ENCODE data around the gene TIFAB. TPM values are rescaled to one million over a fixed set of nuclear protein-coding genes. Genes with fewer than 3 reads are reported as not detected.

Gene TIFAB
- total RNA-seq, 1 donor from 2014 or later: not detected

DNA sequence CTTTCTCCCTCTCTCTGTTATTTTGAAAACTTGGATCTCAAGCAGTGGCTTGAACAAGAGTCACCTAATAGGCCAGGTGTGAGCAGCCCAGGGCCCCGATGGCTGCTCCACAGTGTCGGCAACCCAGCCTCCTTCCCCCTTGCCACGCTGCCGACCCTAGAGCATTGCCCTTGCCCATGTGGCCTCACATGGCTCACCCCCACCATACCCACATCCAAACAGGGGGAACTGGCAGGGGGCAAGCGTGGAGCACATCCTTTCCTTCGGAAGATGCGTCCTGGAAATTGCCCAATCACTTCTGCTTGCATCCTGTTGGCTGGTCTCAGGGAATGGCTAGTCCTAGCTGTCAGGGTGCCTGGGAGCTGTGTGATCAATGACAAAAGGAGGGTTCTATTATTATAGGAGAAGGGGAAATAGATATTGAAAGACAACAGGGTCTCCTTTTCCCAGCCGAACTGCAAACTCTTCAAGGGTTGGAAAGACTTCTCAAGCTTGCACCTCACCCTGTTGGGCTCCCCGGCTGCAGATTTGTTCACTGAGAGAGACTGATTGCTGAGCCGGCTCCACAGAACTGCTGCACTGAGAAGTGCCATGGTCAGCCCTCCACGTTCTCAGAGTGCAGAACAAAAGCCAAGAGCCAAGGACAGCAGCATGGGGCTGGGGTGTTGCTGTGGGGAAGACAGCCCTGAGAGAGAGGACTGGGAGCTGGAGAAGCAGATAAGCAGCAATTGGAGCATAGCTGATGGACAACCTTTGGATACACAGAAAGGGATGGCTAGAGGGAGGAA lies 8.3 kb upstream of the TIFAB start:
- no peak for FAIRE-seq

GRCh38 chr5:135458921-135459331 lies 6.8 kb upstream of the TIFAB start:
- FAIRE-seq (no peak), DNase-seq (ENCODE audit: low spot score in 2 of 2) (no peak)

More for the DNA sequence above, 8.3 kb upstream of the TIFAB start:
- no peak for DNase-seq (ENCODE audit: low spot score in 2 of 2)

DNA sequence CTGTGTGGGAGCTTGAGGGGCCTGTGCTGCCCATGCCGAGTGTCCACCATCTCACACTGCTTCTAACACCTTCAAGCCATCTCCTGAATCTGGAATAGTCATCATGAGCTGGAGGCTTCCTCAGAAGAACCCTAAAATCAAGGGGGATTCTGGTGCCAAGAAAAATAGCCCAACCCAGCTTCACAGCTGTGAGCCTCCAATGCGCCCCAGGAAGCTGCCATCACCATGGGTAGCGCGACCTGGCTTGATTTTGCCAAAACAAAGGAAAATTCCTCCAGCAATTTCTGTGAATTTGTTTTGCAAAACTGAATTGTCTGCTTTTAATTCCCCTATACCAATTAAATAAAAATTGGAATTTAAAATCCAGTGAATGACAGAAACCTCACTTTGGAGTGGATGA lies 6.2 kb upstream of the TIFAB start:
- DNase-seq (ENCODE audit: low spot score in 2 of 2): no peak

GRCh38 chr5:135457424-135458071 lies 5.4 kb upstream of the TIFAB start:
- DNase-seq (ENCODE audit: low spot score in 2 of 2) (peak in 1 of 2 donors; percentile 52), FAIRE-seq (no peak)

More for the DNA sequence above, 6.2 kb upstream of the TIFAB start:
- no peak for FAIRE-seq

GRCh38 chr5:135456238-135457099 lies 4.3 kb upstream of the TIFAB start:
- FAIRE-seq (no peak), DNase-seq (ENCODE audit: low spot score in 2 of 2) (no peak)

GRCh38 chr5:135455876-135456237 lies 3.7 kb upstream of the TIFAB start:
- FAIRE-seq: no peak
- DNase-seq (ENCODE audit: low spot score in 2 of 2): no peak

GRCh38 chr5:135454946-135455345 lies 2.8 kb upstream of the TIFAB start:
- DNase-seq (ENCODE audit: low spot score in 2 of 2): no peak
- no peak for FAIRE-seq

- no peak for FAIRE-seq
These were observed 1.5 kb upstream of the TIFAB start for GRCh38 chr5:135453613-135454012.

DNA sequence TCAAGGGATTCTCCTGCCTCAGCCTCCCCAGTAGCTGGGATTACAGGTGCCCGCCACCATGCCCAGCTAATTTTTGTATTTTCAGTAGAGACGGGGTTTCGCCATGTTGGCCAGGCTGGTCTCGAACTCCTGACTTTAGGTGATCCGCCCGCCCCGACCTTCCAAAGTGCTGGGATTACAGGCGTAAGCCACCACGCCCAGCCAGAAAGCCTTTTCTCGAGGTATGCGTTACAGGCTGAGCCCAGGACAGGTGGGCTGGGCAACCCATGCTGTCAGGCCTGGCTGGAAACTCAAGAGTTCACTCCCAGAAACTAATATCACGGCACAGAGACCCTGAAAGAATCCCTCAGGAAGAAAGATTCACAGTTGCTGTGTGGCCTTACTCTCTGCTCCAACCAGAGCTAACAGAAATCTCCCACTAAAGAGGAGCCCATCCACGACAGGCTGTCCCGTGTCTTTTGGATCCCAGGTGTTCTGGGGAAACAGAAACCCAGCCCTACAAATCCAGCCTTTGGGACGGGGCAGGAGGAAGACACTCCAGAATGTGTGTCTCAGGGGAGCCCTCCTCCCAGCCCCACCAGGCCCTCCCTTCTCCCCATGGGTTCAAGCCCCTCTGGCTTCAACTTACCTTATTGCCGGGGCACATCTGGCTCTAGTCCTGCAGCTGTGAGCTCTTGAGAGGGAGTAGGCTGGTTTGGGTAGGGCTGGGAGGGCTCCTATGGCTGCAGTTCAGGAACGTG lies 400 bp downstream of the TIFAB start:
- DNase-seq (ENCODE audit: low spot score in 2 of 2) (no peak), FAIRE-seq (no peak)

More at GRCh38 chr5:135453613-135454012, 1.5 kb upstream of the TIFAB start:
- no peak for DNase-seq (ENCODE audit: low spot score in 2 of 2)

GRCh38 chr5:135450952-135451351 lies 1.2 kb downstream of the TIFAB start:
- FAIRE-seq (no peak), DNase-seq (ENCODE audit: low spot score in 2 of 2) (no peak)

- DNase-seq (ENCODE audit: low spot score in 2 of 2) (no peak), FAIRE-seq (no peak)
These were observed 1.8 kb downstream of the TIFAB start for GRCh38 chr5:135450336-135450735.

DNA sequence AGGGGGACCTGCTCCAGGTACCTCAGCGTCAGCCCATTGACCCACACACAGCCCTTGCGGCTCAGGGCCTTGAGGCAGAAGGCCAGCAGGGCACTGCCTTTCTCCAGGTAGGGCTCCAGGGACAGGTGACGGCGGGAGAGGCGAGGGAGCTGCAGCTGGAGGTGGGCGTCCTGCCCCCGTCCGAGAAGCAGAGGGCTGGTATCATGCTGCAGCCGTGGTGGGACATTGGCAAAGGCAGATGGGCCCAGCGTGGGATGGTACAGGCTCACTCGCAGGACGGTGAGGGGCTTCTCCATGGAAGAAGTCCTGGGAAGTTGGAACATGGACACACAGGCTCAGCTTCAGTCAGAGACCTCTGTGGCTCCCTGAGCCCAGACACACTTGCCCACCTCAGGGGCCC lies 2.5 kb downstream of the TIFAB start:
- DNase-seq (ENCODE audit: low spot score in 2 of 2) (no peak), FAIRE-seq (no peak)

DNA sequence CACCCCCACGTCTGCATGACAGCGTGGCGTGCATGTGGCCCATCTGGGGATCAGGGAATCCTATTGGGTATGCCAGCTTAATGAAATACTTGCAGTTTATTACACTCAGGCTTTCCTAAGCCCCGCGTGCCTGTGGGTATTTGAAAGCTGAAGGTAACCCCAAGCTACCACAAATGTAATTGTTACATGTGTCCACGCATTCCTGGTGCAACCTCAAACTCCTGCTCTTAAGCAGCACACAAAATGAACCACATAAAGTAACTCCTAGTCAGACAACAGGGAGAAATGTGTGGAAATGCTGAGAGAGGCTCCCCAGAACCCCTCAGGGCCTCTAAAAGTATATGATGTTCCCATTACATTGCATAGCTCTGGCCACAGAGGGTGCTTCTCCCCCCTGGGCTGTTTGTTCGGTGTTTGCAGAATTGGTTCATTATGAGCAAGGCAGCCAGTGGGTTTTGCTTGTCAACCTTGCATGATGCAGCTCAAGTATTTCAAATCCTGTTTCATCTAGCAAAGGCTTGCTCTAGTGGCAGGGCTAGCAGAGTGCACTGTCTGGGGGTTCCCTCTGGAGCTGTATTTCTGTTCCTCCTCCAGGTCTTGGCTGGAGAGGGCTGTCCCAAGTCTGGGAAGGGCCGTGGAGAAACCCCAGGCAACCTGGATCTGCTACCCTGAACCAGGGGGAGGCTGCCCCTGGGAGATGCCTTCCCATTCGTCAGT lies 3.2 kb downstream of the TIFAB start:
- FAIRE-seq (no peak), DNase-seq (ENCODE audit: low spot score in 2 of 2) (no peak)

- DNase-seq (ENCODE audit: low spot score in 2 of 2) (no peak), FAIRE-seq (no peak)
These were observed 3.9 kb downstream of the TIFAB start for GRCh38 chr5:135448071-135448739.

- no peak for DNase-seq (ENCODE audit: low spot score in 2 of 2)
- FAIRE-seq: no peak
These were observed 4.7 kb downstream of the TIFAB start, which contains the start of gene DCANP1 for GRCh38 chr5:135447298-135447929. Gene DCANP1 (minus strand): TSS chr5:135447348. CDS start chr5:135447108, 240 bp downstream.

DNA sequence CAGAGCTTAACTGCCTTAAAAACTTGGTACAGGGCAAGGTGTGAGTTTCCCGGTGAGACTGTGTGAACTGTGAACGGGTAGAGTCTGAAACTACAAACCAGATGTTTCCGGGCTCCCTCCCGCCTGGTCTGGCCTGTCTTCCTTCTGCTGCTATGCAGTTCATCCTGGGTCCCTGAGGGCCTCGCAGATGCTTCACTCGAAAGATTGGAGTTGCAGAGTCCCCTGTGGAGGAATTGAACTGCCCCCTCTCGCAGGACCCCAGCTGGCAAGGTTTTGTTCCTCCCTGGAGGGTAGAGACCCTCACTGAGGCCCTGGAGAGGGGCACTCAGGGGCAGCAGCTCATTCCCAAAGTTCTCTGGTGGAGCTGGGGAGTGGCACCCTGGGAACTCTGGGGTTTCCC lies 5.5 kb downstream of the TIFAB start:
- DNase-seq (ENCODE audit: low spot score in 2 of 2) (no peak), FAIRE-seq (no peak)

DNA sequence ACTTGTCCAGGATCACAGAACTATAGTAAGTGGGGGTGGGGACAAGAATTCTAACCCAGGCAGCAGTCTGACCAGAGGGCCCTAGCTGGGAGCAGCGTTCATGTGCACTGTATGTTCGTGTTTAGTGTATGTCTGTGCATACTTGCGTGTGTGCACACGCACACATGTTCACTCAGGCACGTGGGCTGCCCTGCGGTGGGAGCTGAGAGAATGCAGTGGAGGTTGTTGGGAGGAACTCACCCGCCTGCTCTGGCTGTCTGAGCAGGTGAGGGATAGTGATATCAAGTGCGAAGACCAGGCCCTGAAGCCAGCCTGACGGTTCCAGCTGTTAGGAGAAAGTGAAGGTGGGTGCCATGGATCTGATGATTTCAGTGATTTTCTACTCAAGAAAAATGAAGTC lies 5.9 kb downstream of the TIFAB start:
- FAIRE-seq: no peak
- DNase-seq (ENCODE audit: low spot score in 2 of 2): no peak

DNA sequence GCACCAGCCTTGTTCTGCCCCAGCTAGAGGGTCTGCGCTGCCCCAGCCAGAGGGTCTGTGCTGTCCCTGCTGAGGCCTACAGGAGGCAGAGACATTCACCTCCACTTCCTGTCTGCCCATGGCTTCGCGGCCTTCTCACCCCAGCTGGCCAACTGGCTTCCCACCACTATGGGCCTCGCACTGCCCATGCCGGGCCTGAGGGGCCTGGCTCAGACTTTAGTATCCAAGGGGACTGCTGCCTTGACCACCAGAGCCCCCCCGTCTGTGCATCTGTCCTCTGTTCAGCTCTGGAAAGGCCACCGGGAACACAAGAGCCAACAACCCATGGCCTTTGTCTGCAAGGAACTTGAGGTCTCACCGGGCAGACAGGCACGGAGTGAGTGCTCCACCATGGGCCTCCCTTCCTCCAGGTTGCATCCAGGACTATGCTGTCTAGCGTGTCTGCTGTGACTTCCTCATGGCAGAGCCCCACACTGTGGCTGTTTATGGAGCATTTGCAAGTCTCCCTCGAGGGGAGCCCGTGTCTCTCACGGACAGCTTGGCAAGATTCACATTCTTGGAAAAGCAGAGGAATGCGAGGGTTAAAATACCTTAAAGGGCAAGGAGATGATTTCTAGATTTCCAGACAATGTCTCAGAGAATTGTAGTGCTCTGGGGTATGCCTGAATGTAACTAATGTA lies 6.7 kb downstream of the TIFAB start:
- no peak for DNase-seq (ENCODE audit: low spot score in 2 of 2)
- no peak for FAIRE-seq

Data from frontal cortex (tissue), 4 donors.